22Rv1 (cell line): Measurements from ENCODE around the gene STAT4.
A peak's percentile ranks its signal among the peaks of the same experiment; 100 is the strongest.

Experiments used
- H3K27ac ChIP-seq: fragments of 450-650 bp; 2 replicates; pipeline ENCODE4 v1.5.1; 2017
- CTCF ChIP-seq: fragments of 450-650 bp; IDR thresholded peaks from 2 replicates; pipeline ENCODE4 v1.5.1; 2017; ENCODE audit warnings: mild to moderate bottlenecking
- ZFX ChIP-seq: fragments of 450-650 bp; IDR thresholded peaks from 2 replicates; pipeline ENCODE4 v1.6.1; 2017; ENCODE audit warnings: antibody characterized with exemption, borderline replicate concordance

STAT4 gene

GRCh38 chr2:191020221-191020741 lies 130.5 kb downstream of the STAT4 start:
- TF ChIP-seq ZFX (no peak), CTCF (no peak)
- H3K27ac ChIP-seq = peak overlapping the region; percentile 86

DNA sequence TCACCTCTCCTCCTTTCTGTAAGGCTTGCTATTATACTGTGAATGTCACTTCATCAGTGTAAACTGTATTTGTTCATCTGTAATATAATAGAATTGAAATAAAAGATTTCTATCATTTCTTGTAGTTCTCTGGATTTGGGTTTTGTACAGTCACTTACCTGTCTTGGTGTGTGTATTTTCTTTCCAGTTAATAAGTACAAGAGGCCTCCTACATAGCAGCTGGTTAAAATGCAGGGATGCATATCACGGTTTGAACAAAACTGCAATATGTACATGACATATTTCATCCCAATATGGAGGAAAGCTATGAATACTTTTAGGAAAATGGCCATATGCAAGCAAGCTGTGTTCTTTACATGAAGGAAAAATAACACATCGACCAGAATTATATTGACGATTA lies 131.4 kb downstream of the STAT4 start:
- TF ChIP-seq ZFX (no peak), CTCF (no peak)
- no peak overlapping the region for H3K27ac ChIP-seq

DNA sequence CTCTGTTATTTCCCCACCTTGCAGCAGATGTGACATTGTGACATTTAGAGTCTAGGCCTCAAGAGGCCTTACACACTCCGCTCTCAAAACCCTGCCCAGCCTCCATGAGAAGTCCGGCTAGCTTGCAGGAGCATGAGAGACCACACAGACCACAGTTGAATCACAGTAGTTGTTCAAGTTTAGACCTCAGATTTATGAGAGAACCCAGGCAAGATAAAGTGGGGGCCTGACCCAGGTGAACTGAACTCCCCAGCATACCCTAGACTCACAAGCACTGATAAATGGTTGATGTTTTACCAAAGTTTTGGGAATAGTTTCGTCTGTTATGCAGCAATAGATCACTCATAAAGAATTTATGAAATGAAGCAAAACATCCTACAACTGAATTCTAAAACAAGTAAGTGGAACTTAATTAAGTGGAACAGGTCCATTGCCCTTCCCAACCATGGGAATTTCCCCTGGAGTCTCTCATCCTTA lies 132.1 kb downstream of the STAT4 start:
- TF ChIP-seq CTCF (no peak), ZFX (no peak)
- no peak overlapping the region for H3K27ac ChIP-seq

GRCh38 chr2:191018048-191018447 lies 132.7 kb downstream of the STAT4 start:
- no peak overlapping the region for H3K27ac ChIP-seq
- TF ChIP-seq ZFX (no peak), CTCF (no peak)

GRCh38 chr2:191015831-191016230 lies 135.0 kb downstream of the STAT4 start:
- no peak overlapping the region for H3K27ac ChIP-seq
- TF ChIP-seq ZFX (no peak), CTCF (no peak)

- no peak overlapping the region for H3K27ac ChIP-seq
- TF ChIP-seq CTCF = no peak
- no peak for TF ChIP-seq ZFX
Observed at GRCh38 chr2:191015239-191015638, 135.6 kb downstream of the STAT4 start.

DNA sequence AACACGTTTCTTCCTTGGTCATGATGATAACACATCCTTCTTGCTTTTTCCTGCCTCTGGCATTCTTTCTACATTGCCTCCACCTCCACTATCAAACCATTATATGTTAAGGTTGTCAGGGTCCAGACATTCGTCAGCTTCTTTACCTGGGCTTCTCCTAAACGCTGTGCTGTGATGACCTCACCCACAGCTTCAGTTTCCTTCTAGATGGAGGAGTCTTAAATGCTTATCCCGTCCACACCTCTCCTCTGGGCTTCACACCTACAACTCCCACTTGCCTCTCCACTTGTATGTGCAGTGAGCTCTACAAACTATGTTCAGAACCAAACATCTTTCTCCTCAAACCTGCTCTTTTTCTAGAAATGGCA lies 136.2 kb downstream of the STAT4 start:
- H3K27ac ChIP-seq = peak overlapping the region; percentile 80
- TF ChIP-seq CTCF (no peak), ZFX (no peak)
